GM19452 (cell line): ENCODE results near the gene UPK3B.
"Not testable (repeated sequence)": the region's sequence is repeated elsewhere in the genome, so short reads cannot be mapped to it uniquely, and the experiment has no call there.

Experiments used
- ATAC-seq: cut with Tn5 transposase; IDR thresholded peaks from one replicate; pipeline ENCODE4 v1.9.1; 2021; ENCODE audit not compliant: unreplicated experiment

Gene UPK3B

DNA sequence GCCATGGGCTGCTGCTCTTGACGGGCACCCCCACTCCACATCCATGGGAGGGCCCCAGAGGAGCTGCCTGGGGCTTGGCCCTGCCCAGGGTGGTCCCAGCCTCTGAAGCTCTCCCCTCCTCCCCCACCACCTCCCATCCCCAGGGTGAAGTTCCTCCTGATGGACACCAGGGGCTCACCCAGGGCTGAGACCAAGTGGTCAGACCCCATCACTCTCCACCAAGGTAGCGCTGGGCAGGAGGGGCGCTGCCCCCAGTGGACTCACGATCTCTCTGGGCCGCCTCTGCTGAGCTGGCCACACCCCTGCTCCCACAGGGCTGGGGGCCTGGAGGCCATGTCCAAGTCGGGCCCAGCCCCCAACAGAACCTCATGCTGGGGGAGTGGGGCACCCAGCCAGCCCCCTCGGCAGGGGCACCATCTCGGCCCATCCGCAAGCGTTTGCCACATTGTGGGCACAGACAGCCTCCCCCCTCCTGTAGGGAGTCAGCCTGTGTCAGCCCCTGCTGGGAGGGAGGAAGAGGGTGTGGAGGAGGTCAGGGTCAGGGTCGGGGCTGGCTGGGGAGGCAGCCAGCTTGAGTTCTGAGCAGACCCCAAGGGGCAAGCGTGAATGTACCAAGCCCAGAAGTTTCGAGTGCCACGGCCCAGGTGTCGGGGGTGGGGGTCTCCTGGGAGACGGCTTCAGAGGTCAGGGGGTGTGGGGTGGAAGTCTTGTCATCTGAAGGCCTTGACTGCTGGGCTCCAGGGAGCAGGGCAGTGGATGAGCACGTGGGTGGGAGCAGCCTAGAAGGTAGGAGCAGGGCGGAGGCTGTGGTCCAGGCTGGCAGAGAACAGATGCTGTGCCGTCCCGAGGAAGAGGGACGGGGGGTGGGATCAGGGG, 2.8 kb downstream of the UPK3B start:
- no peak for ATAC-seq

DNA sequence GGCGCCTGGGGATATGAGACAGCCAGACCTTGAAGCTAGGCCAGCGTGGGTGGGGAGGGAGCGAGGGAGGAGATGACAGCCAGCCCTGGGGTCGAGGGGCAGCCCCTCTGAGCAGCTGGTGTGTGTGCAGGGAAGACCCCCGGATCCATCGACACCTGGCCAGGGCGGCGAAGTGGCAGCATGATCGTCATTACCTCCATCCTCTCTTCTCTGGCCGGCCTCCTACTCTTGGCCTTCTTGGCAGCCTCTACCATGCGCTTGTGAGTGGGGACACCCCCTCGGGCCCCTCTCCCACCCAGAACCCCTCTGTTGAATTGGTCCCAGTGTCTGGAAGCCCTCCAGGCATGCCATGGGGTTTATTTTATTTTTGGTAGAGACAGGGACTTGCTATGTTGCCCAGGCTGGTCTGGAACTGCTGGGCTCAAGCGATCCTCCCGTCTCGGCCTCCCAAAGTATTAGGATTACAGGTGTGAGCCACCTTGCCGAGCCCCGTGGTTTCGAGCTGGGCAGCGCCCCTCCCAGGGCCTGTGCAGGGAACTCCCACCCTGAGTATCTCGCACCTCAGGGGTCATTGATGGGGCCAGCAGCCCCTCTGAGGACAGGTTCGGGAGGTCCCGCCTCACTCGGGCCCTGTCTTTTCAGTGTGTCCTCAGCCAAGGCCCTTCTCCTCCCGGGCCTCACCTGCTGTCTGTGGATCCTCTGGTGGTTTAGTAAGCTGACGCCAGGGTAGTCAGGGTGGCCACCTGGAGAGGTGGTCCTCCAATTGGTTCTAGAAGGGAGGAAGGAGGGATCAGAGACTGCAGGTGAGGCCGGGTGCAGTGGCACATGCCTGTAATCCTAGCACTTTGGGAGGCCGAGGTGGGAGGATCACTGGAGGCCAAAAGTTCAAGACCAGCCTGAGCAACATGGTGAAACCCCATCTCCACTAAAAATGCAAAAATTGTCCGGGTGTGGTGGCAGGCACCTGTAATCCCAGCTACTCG, 3.8 kb downstream of the UPK3B start:
- no peak for ATAC-seq

DNA sequence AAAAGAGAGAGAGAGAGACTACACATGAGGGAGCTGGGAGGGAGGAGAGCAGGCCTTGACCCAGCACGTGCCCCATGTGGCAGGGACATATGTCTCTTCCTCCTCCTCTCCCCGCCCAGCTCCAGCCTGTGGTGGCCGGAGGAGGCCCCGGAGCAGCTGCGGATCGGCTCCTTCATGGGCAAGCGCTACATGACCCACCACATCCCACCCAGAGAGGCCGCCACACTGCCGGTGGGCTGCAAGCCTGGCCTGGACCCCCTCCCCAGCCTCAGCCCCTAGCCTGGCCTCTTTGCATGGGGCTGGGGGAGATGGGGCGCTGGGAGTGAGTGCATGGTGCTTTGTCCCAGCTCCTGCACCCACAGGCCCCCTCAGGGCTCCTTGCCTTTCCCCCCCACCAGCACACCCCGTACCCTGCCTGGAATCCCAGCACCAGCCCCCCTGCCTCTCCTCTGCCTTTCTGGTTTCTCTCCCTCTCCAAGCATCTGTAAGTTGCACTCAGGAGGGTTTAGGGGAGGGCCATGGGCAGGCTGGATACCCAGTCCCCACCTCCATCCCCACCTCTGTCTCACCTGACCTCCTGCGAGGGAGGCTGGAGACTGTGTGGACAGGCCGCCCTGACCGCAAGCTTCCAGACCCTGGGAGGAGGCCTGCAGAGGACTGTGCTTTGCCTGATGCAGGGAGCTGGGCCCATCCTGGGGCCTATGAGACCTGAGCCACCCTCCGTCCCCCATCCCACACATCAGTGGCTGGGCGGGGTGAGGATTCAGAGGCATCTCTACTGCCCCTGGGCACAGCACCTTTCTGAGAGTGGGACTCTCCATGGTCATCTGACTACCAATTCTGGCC, 4.8 kb downstream of the UPK3B start:
- ATAC-seq = no peak

DNA sequence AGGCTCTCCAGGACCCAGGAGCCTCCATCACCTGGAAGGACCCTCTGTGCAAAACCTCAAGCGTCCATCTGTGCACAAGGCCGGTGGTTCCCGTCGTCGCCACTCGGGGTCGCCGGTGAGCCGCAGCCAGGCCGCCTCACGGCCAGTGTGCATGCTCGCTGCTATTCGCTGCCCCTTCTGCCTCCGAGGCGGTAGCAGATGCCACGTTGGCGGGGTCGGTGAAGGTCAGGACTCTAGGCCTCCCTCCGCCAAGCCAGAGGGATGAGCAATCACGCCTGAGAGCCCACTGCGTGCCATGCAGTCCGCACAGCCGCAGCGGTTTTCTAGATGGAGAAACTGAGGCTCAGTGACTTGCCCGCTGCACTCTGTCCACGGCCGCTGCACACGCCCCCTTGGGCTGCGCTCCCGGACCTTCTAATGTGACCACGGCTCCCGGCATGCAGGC, 5.7 kb downstream of the UPK3B start:
- ATAC-seq = no peak

DNA sequence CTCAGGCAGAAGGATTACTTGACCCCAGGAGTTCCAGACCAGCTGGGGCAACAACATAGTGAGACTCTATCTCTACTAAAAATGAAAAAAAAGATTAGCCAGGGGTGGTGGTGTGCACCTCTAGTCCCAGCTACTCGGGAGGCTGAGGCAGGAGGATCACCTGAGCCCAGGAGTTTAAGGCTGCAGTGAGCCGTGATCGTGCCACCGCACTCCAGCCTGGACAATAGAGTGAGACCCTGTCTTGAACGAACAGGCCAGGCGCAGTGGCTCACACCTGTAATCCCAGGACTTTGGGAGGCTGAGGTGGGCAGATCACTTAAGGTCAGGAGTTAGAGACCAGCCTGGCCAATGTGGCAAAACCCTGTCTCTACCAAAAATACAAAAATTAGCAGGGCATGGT, 6.6 kb downstream of the UPK3B start:
- not testable (repeated sequence) for ATAC-seq

DNA sequence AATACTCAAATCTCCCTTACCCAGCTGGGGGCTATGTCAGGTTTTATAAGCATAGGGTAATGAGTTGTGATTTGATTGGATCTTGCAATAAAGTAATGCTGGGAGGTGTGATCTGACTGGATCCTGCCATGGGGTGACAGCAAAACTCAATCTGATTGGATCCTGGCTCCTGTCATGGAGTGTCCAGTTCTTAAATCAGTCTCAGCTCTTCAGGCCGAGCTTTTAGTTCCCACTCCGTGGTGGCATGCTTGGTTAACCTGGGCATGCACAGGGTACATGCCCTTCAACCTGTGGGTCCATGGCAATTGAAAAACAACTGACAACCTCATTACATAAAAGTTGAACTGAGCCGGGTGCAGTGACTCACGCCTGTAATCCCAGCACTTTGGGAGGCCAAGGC, 15.8 kb downstream of the UPK3B start:
- not testable (repeated sequence) for ATAC-seq

DNA sequence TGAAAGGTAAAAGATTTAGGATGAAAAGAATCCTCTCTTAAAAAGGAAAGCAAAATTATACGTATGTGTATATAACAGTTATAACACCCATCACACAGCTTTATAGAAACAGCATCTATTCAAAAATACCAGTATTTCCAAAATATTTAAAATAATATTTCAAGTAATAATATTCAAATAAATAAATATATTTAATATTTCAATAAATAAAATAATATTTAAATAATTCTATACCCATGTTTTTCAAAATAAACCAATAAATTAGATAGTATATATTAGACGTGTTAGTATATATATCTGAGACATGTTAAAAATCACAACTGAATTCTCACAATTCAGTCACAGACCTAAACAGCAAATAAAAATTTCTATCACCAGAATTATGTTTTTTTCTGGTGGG, 21.3 kb downstream of the UPK3B start:
- not testable (repeated sequence) for ATAC-seq

DNA sequence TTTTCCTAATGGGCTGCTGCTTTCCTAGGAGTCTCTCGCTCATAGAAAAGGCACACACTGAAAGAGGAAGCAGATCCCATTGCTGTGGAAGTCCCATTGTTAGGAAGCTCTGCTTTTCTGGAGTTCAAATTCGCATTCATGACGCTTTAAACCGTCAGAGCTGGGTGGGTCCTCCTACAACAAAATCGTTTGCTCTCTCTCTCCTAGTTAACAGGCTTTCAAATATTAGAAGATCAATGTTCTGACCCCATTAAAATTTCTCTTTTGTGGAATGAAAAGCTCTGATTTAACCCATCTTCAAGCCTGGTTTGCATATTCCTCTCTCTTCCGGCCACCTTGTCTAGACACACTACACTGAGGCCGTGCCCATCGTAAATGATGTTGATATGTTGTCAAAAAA, 32.8 kb downstream of the UPK3B start, which contains the start of gene SPDYE16:
Gene SPDYE16 (minus strand): TSS at position 101 of the 400 bp plus-strand sequence. CDS start 1,838 bp downstream, outside the sequence.
- not testable (repeated sequence) for ATAC-seq

DNA sequence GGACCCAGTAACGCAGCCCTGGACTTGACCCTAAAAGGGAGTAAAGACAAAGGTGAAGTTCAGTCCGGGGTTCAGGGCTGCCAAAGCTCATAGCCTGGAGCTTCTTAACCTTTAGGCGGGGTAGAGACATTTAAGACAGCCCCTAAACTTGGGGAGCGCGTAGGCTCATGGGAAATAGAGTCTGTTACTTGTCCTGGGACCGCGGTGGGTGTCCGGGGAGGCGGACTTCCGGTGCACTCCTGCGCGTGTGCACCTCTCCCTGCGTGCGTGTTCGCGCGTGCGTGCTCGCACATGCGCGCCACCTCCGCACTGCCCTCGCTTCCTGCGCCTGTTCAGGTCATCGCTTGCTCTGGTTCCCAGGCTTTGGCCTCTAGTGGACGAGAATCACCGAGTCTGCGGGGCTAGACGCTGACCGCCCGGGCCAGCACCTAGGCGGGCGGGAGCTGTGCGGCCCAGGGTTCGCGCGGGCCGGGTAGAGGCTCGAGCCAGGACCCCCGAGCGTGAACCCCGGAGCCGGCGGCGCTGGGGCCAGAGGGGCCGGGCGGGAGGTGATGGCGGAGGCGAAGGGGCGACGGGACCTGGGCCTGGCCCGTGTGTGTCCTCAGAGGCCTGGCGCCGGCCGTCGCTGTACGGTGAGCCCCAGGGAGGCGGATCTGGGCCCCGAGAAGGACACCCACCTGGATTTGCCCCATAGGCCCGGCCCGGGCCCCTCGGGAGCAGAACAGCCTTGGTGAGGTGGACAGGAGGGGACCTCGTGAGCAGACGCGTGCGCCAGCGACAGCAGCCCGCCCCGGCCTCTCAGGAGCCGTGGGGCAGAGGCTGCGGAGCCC, 38.9 kb downstream of the UPK3B start:
- peak; percentile 100 for ATAC-seq

DNA sequence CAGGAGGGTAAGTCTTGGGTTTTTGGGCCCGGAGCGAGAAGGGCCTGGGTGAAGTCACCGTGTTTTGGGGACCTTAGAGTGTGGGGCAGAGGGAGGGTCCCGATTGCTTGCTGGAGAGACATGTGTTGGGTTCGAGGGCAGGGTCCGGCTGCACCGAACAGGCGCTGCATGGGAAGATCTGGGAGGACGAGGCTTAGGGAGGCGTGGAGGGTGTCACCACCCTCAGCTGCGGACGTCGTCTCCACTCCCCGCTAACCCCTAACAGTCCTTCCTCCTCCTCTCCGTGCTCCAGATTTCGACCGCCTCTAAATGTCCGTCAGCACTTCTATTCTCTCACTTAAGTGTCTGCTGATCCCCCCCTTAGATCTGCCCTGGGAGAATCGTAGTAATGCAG, 39.5 kb downstream of the UPK3B start:
- not testable (repeated sequence) for ATAC-seq

DNA sequence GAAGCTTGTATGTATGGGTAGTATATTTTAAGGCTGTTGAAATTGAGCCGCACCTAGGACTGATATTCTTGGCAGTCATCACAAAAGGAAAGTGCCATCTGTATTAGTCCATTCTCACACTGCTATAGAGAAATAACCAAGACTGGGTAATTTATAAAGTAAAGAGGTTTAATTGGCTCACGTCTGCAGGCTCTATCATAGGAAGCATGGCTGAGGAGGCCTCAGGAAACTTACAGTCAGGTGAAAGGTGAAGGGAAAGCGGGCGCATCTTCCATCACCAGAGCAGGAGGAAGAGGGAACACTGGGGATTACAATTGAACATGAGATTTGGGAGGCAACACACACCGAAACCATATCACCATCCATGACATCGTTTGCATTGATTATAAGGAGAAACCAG, 41.6 kb downstream of the UPK3B start:
- ATAC-seq = not testable (repeated sequence)

DNA sequence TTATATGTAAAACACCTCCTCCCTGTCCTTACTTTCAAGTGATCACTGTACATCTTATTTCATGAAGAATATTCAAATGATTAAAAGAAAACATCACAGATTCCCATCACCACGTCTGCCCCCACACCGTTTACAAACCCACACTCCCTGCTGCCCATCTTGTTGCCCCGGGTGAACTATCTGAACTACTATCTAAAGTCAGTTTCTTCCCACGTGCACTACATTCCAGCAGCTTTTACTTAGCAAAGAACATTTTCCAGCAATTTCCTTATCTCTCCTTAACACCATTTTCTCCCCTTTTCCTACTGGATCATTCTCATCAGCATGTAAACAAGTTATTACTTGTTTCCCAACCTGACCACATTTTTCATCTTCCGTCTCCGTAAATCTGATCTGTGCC, 49.3 kb downstream of the UPK3B start:
- not testable (repeated sequence) for ATAC-seq

DNA sequence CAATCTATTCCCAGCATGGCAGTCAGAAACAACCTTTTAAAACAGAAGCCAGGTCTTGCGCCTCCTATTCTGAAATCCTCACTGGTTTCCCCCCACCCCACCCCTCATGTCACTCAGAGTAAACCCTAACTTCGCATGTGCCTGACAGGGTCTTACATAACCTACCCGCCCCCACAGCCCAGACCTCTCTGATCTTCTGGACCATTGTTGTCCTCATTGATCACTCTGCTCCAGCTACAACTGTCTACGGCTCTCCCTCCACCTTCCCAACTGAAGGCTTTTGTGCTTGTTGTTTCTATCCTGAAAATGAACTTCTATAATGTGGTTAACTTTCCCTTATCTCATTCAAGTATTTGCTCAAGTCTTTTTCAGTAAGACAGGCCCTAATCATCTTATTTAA, 49.8 kb downstream of the UPK3B start:
- not testable (repeated sequence) for ATAC-seq

DNA sequence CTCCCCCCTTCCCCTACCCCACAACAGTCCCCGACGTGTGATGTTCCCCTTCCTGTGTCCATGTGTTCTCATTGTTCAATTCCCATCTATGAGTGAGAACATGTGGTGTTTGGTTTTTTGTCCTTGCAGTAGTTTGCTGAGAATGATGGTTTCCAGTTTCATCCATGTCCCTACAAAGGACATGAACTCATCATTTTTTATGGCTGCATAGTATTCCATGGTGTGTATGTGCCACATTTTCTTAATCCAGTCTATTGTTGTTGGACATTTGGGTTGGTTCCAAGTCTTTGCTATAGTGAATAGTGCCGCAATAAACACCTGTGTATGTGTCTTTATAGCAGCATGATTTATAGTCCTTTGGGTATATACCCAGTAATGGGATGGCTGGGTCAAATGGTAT, 51.0 kb downstream of the UPK3B start:
- ATAC-seq = not testable (repeated sequence)

DNA sequence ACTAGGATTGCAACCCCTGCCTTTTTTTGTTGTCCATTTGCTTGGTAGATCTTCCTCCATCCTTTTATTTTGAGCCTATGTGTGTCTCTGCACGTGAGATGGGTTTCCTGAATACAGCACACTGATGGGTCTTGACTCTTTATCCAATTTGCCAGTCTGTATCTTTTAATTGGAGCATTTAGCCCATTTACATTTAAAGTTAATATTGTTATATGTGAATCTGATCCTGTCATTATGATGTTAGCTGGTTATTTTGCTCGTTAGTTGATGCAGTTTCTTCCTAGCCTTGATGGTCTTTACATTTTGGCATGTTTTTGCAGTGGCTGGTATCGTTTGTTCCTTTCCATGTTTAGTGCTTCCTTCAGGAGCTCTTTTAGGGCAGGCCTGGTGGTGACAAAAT, 54.6 kb downstream of the UPK3B start:
- not testable (repeated sequence) for ATAC-seq
